SH-SY5Y (cell line): ENCODE measurements around the gene CHD6.

Experiments used
- GATA2 ChIP-seq: IDR thresholded peaks from 2 replicates; pipeline ENCODE4 v1.6.1; 2011; ENCODE audit warnings: mild to moderate bottlenecking, low read depth, low read length
- GATA3 ChIP-seq: IDR thresholded peaks from 2 replicates; pipeline ENCODE4 v1.6.1; 2011; ENCODE audit warnings: low read depth, mild to moderate bottlenecking, low read length, moderate library complexity

CHD6 gene

GRCh38 chr20:41394931-41395666, 223.1 kb downstream of the CHD6 start:
- TF ChIP-seq GATA3 (no peak), GATA2 (no peak)

- TF ChIP-seq GATA2: no peak
- no peak for TF ChIP-seq GATA3
Observed at GRCh38 chr20:41394081-41394480, 224.1 kb downstream of the CHD6 start.

- TF ChIP-seq GATA2: no peak
- TF ChIP-seq GATA3: no peak
Observed at GRCh38 chr20:41393705-41394066, 224.5 kb downstream of the CHD6 start.

- TF ChIP-seq GATA2: no peak
- TF ChIP-seq GATA3: no peak
Observed at GRCh38 chr20:41392871-41393704, 225.1 kb downstream of the CHD6 start.

DNA sequence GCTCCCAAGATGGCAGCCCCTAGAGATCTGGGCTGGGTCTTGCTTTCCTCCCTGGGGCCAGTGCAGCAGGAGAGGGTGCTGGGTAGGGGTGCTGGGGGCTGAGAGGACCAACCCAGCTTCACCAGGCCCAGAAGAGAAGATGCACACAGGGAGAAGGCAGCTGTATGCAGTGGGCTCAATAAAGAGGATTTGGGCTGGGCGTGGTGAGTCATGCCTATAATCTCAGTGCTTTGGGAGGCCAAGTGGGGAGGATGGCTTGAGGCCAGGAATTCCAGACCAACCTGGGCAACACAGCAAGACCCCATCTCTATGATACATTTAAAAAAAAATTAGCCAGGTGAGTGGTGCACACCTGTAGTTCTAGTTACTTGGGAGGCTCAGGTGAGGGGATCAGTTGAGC, 225.9 kb downstream of the CHD6 start:
- TF ChIP-seq GATA3: no peak
- no peak for TF ChIP-seq GATA2

DNA sequence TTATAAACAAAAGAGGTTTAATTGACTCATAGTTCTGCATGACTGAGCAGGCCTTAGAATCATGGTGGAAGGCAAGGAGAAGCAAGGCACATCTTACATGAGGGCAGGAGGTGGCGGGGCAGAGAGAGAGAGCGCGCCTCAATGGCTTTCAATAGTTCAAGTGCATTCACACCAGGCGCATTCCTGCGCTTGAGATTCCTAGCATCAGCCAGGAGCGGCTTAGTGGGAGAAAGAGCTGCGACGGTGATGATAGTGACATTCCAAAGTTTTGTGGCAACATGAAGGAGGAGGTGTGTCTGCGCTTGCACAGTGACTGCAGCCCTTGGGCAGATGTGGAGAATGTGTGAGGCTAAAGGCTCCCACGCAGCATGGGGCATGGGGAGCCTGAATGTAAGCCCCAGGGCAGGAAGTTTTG, 226.6 kb downstream of the CHD6 start:
- TF ChIP-seq GATA3 (no peak), GATA2 (no peak)

DNA sequence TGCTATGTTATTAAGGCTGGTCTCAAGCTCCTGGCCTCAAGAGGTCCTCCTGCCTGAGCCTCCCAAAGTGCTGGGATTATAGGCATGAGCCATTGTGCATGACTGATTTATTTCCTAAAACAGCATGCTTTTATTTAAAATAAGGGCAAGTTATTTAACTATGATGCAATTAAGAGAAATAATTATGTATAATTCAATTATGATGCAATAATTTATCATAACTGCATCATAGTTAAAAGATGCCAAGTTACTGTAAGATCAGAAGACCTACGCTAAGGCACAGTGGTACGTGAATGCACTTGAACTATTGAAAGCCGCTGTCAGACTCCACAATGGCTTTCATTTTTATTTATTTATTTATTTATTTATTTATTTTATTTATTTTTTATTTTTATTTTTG, 227.3 kb downstream of the CHD6 start:
- TF ChIP-seq GATA3: no peak
- TF ChIP-seq GATA2: no peak

DNA sequence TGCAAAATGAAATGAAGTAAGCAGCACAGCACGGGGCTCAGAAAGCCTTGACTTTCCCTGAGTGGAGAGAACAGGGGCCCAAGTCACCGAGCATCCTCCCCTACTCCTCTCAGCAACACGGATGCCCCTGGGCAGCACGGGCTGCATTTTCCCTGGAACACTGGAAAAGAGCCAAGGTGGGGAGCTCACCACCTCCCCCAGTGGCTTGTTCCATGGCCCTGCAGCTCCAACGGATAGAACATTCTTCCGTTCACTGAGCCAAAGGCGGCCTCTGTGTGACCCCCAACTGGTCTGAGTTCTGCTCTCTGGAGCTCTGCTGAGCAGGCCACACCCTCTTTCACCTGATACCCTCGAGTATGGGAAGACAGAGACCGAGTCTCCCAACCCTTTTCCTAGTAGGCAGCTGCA, 230.7 kb downstream of the CHD6 start:
- TF ChIP-seq GATA2 (no peak), GATA3 (no peak)

DNA sequence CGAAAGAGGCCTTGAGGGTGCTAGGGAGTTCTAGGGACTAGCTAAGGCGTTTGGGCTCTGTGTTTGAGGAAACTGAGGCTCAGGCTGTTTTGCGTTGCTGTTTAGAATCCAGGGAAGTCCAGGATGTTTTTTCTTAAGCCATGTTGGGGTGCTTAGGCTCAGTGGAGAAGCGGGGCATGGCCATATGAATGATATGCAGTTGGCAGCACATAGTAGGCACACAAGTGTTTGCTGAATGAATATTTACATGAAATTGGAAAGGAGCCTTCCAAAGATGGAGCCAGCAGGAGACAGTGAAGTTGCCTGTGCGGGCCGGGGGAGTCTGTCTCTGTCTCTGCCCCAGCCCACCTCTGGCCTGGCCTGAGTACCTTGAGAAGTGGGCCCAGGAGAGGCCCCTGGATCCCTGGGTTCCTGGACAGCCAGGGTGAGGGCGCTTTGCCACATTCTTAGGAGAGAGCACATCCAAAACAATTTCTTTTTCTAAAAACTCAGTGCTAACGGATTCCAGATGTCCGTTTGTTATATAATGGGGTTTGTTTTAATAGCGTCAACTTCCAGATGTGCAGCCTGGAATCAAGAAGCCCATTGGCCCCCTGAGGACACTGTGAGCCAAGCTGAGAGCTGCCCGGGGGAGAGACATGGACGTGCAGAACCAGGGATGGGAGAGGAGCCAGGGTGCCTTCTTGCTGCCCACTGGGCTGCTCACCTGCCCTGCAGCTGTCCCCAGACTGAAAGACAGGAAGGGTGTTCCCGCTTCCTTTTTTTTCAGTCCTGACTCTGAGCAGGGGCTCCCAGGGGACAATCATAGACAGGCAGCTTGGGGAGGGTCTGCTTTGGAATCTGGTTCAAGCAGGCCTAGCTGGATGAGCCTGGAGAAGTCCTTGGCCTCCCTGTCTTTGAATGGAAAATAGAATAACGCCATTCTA, 231.4 kb downstream of the CHD6 start:
- TF ChIP-seq GATA2 (no peak), GATA3 (no peak)

- TF ChIP-seq GATA3: no peak
- TF ChIP-seq GATA2: no peak
Observed at GRCh38 chr20:41382791-41383305, 235.3 kb downstream of the CHD6 start.

DNA sequence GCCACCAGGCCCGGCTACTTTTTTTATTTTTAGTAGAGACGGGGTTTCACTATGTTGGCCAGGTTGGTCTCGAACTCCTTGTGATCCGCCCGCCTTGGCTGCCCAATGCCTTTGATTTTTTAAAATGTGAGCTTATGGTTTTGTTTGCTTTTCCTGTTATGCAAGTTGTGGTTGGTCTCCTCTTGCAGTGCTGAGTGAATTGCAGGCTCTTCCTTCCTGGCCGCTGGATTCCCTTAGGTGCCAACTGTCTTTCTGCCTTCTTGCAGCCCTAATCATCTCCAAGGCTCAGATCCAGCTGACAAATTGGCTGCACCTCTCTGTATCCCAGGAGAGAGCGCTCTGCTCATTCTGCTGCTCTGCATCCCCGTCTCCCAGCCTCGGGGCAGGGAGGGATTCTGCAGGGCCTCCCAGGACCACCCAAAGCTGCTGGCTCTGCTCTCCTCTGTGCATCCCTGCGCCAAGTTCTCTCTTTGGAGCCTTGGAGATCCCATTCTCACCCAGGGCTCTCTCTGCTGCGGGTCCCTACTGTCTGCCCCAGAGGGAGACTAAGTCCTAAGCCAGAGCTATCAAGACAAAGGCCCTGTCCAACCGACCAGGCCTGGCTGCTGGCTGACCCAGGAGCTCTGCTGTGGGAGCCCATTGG, 237.5 kb downstream of the CHD6 start:
- TF ChIP-seq GATA2 (no peak), GATA3 (no peak)

DNA sequence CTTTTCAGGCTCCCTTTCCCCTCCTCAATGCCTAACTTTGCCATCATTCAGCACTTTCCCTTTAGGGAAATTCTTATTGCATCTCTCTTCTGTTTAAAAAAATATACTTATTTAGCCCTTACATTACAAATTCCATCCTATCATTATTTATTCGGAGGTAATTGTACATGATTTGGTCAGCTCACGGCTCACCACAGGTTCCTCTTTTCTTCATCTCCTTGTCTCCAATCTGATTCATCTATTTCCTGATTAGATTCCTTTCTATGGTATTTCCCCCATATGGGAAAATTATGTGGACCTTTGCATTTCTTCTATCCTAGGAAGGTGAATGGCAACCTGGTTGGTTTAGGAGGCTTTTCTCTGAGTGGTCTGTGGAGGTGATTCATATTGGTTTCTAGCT, 238.6 kb downstream of the CHD6 start:
- TF ChIP-seq GATA2: no peak
- TF ChIP-seq GATA3: no peak

DNA sequence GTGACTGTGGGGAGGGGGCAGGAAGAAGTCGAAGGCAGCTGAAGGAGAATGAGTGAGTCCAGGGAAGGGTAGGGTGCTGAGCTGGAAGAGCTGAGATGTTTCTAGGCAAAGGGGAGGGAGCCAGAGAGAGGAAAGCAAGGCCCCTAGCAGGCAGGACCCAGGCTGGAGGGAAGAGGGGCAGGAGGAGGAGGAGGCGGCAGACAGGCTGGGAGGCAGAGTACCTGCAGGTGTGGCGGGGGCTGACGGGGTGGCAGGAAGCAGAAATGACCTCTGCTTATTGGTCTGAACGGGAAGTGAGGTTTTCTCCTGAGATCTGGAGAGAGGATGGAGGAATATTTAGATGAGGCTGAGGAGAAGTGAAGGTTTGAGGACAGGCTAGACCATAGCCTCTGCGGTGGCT, 240.9 kb downstream of the CHD6 start:
- TF ChIP-seq GATA3 (no peak), GATA2 (no peak)
